ENCODE data around the gene USP27X.

USP27X gene

GRCh38 chrX:49878834-49879655 is at the start of gene USP27X:
Gene USP27X (plus strand): TSS chrX:49879484. CDS start chrX:49880308, 824 bp downstream.
- DNase-seq: peak; percentile 98

GRCh38 chrX:49838374-49838773 is 40.9 kb upstream of the USP27X start:
- peak; percentile 4 for DNase-seq

GRCh38 chrX:49840679-49841078 is 38.6 kb upstream of the USP27X start:
- peak; percentile 50 for DNase-seq

GRCh38 chrX:49842621-49843020 is 36.7 kb upstream of the USP27X start:
- no peak for DNase-seq

- peak; percentile 77 for DNase-seq
Measured at GRCh38 chrX:49844611-49845010, 34.7 kb upstream of the USP27X start.

- DNase-seq: no peak
Measured at GRCh38 chrX:49845701-49846403, 33.4 kb upstream of the USP27X start.

- no peak for DNase-seq
Measured at GRCh38 chrX:49846522-49846921, 32.8 kb upstream of the USP27X start.

GRCh38 chrX:49848275-49848674 is 31.0 kb upstream of the USP27X start:
- DNase-seq: no peak

GRCh38 chrX:49850028-49850427 is 29.3 kb upstream of the USP27X start:
- DNase-seq: no peak

GRCh38 chrX:49853661-49854060 is 25.6 kb upstream of the USP27X start:
- no peak for DNase-seq

- DNase-seq: no peak
Measured at GRCh38 chrX:49856819-49857218, 22.5 kb upstream of the USP27X start.

- DNase-seq: no peak
Measured at GRCh38 chrX:49858341-49858740, 20.9 kb upstream of the USP27X start.

- no peak for DNase-seq
Measured at GRCh38 chrX:49859491-49859890, 19.8 kb upstream of the USP27X start.

GRCh38 chrX:49860867-49861535 is 18.3 kb upstream of the USP27X start:
- DNase-seq: no peak

GRCh38 chrX:49862093-49862492 is 17.2 kb upstream of the USP27X start:
- DNase-seq: no peak

- no peak for DNase-seq
Measured at GRCh38 chrX:49868739-49869138, 10.5 kb upstream of the USP27X start.

- peak; percentile 34 for DNase-seq
Measured at GRCh38 chrX:49876750-49877149, 2.5 kb upstream of the USP27X start.

- no peak for DNase-seq
Measured at GRCh38 chrX:49877397-49878101, 1.7 kb upstream of the USP27X start.

GRCh38 chrX:49878128-49878833 is 1.0 kb upstream of the USP27X start:
- DNase-seq: no peak

- DNase-seq: peak; percentile 35
Measured at GRCh38 chrX:49879656-49880277, 483 bp downstream of the USP27X start.

- DNase-seq: no peak
Measured at GRCh38 chrX:49880668-49881067, 1.4 kb downstream of the USP27X start.
